NB4 (cell line): ENCODE measurements around the gene LCLAT1.

ENCODE experiments used
- DNase-seq: peaks from one replicate; pipeline ENCODE4 v3.0.0; 2010; ENCODE audit warnings: low read depth
- H3K4me3 ChIP-seq: one replicate; pipeline ENCODE4 v1.5.1; 2011; ENCODE audit warnings: mild to moderate bottlenecking, low read depth, low read length, moderate library complexity
- MYC ChIP-seq: IDR thresholded peaks from 2 replicates; pipeline ENCODE4 v1.6.1; 2011; ENCODE audit warnings: low read depth, low read length
- POLR2A ChIP-seq: IDR thresholded peaks from 2 replicates; pipeline ENCODE4 v1.6.1; 2011; ENCODE audit warnings: mild to moderate bottlenecking; ENCODE audit not compliant: insufficient read length; ENCODE audit errors: extremely low read depth
- TF ChIP-seq, protein P1 (sequence below): IDR thresholded peaks from 2 replicates; pipeline ENCODE4 v1.6.1; 2011; ENCODE audit warnings: low read depth, low read length
- TF ChIP-seq, protein P2 (sequence below): IDR thresholded peaks from one replicate; pipeline ENCODE4 v1.5.1; 2012; ENCODE audit warnings: low read depth, low read length

LCLAT1 gene

DNA sequence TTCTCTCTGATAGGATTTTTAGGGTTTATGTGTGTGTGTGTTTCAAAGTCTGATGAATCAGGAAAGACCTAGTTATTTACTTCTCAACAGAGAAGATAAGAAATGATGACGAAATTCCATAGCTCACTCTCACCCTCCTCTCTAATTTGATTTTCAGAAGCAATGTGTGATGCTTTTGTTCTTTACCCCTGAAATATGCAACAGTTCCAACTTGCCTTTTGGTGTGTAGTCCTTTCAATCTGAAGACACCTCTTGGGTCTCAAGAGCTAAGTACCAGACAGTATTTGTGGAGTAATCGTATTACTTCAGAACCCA, 18.7 kb upstream of the LCLAT1 start:
- TF ChIP-seq, protein P1, sequence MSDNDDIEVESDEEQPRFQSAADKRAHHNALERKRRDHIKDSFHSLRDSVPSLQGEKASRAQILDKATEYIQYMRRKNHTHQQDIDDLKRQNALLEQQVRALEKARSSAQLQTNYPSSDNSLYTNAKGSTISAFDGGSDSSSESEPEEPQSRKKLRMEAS, result no peak
- TF ChIP-seq MYC, result no peak
- no peak for TF ChIP-seq POLR2A
- TF ChIP-seq, protein P2, sequence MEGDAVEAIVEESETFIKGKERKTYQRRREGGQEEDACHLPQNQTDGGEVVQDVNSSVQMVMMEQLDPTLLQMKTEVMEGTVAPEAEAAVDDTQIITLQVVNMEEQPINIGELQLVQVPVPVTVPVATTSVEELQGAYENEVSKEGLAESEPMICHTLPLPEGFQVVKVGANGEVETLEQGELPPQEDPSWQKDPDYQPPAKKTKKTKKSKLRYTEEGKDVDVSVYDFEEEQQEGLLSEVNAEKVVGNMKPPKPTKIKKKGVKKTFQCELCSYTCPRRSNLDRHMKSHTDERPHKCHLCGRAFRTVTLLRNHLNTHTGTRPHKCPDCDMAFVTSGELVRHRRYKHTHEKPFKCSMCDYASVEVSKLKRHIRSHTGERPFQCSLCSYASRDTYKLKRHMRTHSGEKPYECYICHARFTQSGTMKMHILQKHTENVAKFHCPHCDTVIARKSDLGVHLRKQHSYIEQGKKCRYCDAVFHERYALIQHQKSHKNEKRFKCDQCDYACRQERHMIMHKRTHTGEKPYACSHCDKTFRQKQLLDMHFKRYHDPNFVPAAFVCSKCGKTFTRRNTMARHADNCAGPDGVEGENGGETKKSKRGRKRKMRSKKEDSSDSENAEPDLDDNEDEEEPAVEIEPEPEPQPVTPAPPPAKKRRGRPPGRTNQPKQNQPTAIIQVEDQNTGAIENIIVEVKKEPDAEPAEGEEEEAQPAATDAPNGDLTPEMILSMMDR, result no peak
- no peak for DNase-seq
- H3K4me3 ChIP-seq, result no peak overlapping the region

DNA sequence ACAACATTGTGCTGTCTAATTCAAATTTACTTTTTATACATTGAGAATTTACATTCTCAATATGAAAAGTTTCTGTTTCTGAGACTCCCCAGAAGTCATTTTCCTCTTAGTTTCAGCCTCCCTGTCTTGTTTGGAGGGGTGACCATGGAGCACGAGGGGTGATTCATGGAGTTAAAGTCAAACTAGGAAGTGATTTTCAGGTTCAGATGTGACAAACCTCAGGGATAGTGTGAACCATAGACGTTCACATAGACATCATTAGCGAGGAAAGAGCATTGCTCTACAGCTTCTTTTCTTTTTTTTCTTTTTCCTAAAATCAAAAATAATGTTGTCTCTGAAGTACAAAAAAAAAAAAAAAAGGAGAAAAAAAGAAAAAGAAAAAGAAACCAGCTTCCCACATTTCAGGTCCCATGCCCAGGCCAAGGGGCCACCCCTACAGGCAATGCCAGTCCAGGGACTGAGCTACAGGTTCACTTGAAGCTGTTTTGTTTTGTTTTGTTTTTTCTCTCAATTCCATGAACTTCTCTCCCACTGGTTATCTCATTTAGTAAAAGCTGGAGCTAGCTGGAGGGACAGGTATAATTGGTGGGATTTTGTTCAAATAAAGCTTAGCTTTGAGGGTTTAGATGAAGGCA, 18.1 kb upstream of the LCLAT1 start:
- TF ChIP-seq POLR2A, result no peak
- TF ChIP-seq, protein P2, result no peak
- TF ChIP-seq MYC, result no peak
- TF ChIP-seq, protein P1, result no peak
- no peak overlapping the region for H3K4me3 ChIP-seq
- no peak for DNase-seq

DNA sequence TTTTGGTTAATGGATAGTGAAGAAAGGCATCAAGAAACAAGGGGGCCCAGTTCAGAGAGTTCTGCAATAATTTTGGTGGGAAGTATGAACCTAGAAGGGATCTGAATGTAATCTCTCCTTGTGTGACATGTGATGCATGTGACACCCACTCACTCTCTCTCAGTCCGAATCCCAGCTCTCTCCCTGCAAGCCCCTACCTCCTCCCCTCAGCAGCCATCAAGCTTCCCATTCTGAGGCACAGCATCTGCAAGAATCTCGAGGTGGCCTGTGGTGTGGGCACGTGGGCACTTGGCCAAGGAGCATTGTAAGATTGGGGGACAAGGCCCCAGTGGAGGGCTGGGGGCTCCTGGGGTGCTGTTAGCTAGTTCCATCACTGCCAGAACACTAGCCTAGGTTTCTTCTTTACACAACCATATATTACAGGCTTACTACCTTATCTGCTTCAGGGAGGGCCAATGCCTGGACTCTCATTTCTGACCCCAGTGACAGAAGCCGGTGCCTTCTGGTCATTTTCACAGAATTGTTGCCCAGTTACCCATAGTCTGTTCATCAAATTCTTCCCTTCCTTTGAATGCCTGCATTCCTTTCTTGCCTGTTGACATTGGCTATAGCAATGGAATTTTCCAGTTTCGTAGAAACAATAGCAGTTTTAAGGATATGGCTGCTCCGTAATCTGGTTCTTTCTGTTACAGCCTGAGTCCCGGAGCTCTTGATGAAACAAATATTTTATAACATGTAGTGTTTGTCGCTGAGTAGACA, 13.3 kb upstream of the LCLAT1 start:
- TF ChIP-seq, protein P1, result no peak
- no peak for TF ChIP-seq POLR2A
- TF ChIP-seq, protein P2, result no peak
- no peak for TF ChIP-seq MYC
- DNase-seq, result no peak
- no peak overlapping the region for H3K4me3 ChIP-seq

DNA sequence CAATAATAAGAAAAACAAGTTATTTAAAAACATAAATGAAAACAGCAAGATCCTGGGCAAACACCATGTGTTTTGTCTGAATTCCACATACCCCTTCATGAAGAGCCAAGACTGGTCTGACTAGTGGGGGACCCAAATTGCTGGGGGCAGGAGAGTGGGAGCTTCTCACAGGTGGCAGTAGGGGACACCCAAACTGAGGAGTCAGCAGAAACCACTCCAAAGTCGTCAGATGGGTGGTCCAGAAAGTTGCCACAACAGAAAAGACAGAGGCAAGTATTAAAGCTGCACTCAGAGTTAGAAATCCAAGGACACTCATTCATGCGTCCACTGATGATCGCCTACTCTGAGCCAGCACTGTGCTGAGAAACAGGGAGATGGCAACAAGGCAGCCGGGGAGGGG, 12.3 kb upstream of the LCLAT1 start:
- TF ChIP-seq, protein P2, result no peak
- TF ChIP-seq MYC (no peak), POLR2A (no peak)
- TF ChIP-seq, protein P1, result no peak
- no peak overlapping the region for H3K4me3 ChIP-seq
- no peak for DNase-seq

DNA sequence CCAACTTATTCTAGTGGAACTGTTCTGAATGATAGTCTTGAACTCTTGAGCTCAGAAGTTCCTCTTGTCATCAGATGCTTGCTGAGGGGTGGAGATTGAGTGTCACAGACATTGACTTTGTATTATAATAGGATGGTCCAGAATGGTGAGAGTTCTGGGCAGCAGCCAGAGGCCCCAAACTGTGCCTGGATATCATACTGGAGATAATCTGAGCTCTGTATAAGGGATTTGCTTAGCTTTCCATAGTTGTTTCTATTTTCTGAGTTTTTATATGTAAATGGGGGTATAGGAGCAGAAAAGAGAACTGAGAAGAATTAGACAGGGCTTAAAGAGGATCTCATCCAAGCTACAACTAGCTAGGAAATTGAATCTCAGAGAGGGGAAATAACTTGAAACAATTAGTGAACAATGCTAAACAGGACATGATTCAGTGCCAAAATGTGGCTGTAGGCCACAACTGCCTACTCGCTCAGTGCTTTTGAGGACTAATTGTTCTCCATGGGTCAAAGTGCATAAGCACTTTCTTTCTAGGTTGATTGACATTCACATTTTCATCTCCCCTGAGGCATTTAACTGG, 10.1 kb upstream of the LCLAT1 start:
- TF ChIP-seq, protein P1, result no peak
- no peak for TF ChIP-seq MYC
- TF ChIP-seq, protein P2, result no peak
- TF ChIP-seq POLR2A, result no peak
- no peak overlapping the region for H3K4me3 ChIP-seq
- no peak for DNase-seq
